IMR-90 (cell line): ENCODE results near the gene SPSB4. TPM values are rescaled to one million over a fixed set of nuclear protein-coding genes. Genes with fewer than 3 reads are reported as not detected.

Source experiments
- ATAC-seq: fragments of 200-7000 bp; cut with Tn5 transposase; 2 replicates; pipeline ENCODE4 v1.9.1; 2020; ENCODE audit warnings: low read depth, mild to moderate bottlenecking, moderate library complexity
- BruUV-seq: library from RNA; stranded (reverse); fragments of 400-500 nt; replicated peaks from 2 replicates; lab custom pipeline; 2021; lab: Mats Ljungman, UMichigan
- CTCF ChIA-PET: fragments of 300-600 bp; formaldehyde crosslinking; extraction: SDS; loops from one replicate; lab custom pipeline; 2021; ENCODE audit warnings: antibody characterized with exemption; lab: Yijun Ruan, JAX
- POLR2A ChIA-PET: fragments of 300-600 bp; sonication (Branson Sonifier 250); formaldehyde crosslinking; loops from one replicate; lab custom pipeline; 2022; ENCODE audit warnings: antibody characterized with exemption; ENCODE audit not compliant: unreplicated experiment; lab: Charles Lee
- DNase-seq: peaks from one replicate; pipeline ENCODE4 v3.0.0; 2013
- H2AFZ ChIP-seq: replicated peaks from 2 replicates; pipeline ENCODE3; 2013; ENCODE audit warnings: low read length, mild to moderate bottlenecking; ENCODE audit not compliant: poor library complexity
- H2AK5ac ChIP-seq: 2 replicates; pipeline ENCODE4 v1.6.1; 2013; ENCODE audit warnings: low read depth, low read length, inconsistent platforms
- H2AK9ac ChIP-seq: replicated peaks from 2 replicates; pipeline ENCODE3; 2013; ENCODE audit warnings: mild to moderate bottlenecking, low read depth, low read length, moderate library complexity; ENCODE audit not compliant: poor library complexity
- H2BK120ac ChIP-seq: 2 replicates; pipeline ENCODE4 v1.6.1; 2013; ENCODE audit warnings: low read depth, low read length, inconsistent platforms
- H2BK15ac ChIP-seq: 3 replicates; pipeline ENCODE4 v1.6.1; 2013; ENCODE audit warnings: low read depth, low read length, inconsistent platforms
- H2BK20ac ChIP-seq: 2 replicates; pipeline ENCODE4 v1.6.1; 2013; ENCODE audit warnings: low read depth, mild to moderate bottlenecking, inconsistent platforms, low read length, moderate library complexity
- H2BK5ac ChIP-seq: 2 replicates; pipeline ENCODE4 v1.6.1; 2013; ENCODE audit warnings: mild to moderate bottlenecking, low read depth, low read length, inconsistent platforms; ENCODE audit not compliant: poor library complexity, severe bottlenecking
- H3K14ac ChIP-seq: replicated peaks from 2 replicates; pipeline ENCODE4 v1.6.1; 2013; ENCODE audit warnings: low read depth, low read length, inconsistent platforms
- H3K18ac ChIP-seq: 2 replicates; pipeline ENCODE4 v1.6.1; 2013; ENCODE audit warnings: low read depth, low read length, control low read depth
- H3K23ac ChIP-seq: 2 replicates; pipeline ENCODE4 v1.6.1; 2013; ENCODE audit warnings: low read depth, low read length, inconsistent platforms
- H3K27ac ChIP-seq: 2 replicates; pipeline ENCODE4 v1.5.1; 2013; ENCODE audit warnings: mild to moderate bottlenecking, control low read depth, low read length; ENCODE audit not compliant: insufficient read depth
- H3K27me3 ChIP-seq: 2 replicates; pipeline ENCODE4 v1.6.1; 2013; ENCODE audit warnings: low read length; ENCODE audit not compliant: control insufficient read depth, insufficient read depth
- H3K36me3 ChIP-seq: 2 replicates; pipeline ENCODE4 v1.6.1; 2013; ENCODE audit warnings: low read length, mixed read lengths; ENCODE audit not compliant: control insufficient read depth, insufficient read depth
- H3K4ac ChIP-seq: 2 replicates; pipeline ENCODE4 v1.6.1; 2013; ENCODE audit warnings: low read depth, low read length, inconsistent platforms
- H3K4me1 ChIP-seq: 2 replicates; pipeline ENCODE4 v1.6.1; 2013; ENCODE audit warnings: low read length, mixed read lengths; ENCODE audit not compliant: control insufficient read depth, insufficient read depth
- H3K4me2 ChIP-seq: 2 replicates; pipeline ENCODE4 v1.6.1; 2013; ENCODE audit warnings: low read depth, mild to moderate bottlenecking, control low read depth, low read length, moderate library complexity
- H3K4me3 ChIP-seq: 2 replicates; pipeline ENCODE4 v1.5.1; 2013; ENCODE audit warnings: low read depth, mild to moderate bottlenecking, control low read depth, low read length, moderate library complexity; ENCODE audit not compliant: insufficient read depth
- H3K56ac ChIP-seq: 2 replicates; pipeline ENCODE4 v1.6.1; 2013; ENCODE audit warnings: low read length, inconsistent platforms; ENCODE audit not compliant: insufficient read depth; ENCODE audit errors: extremely low read depth
- H3K79me1 ChIP-seq, 2 experiments: 2 replicates each; pipeline ENCODE4 v1.6.1; 2013; ENCODE audit warnings: low read length in 2 of 2, inconsistent platforms in 1 of 2, low read depth in 1 of 2
- H3K9ac ChIP-seq: 2 replicates; pipeline ENCODE4 v1.6.1; 2013; ENCODE audit warnings: low read depth, low read length, control low read depth
- H3K9me1 ChIP-seq: 2 replicates; pipeline ENCODE4 v1.6.1; 2013; ENCODE audit warnings: low read length, inconsistent platforms; ENCODE audit not compliant: insufficient read depth
- H3K9me3 ChIP-seq: 2 replicates; pipeline ENCODE4 v1.6.1; 2013; ENCODE audit warnings: low read length; ENCODE audit not compliant: control insufficient read depth, insufficient read depth
- H4K20me1 ChIP-seq: 2 replicates; pipeline ENCODE4 v1.6.1; 2013; ENCODE audit warnings: low read length, inconsistent platforms; ENCODE audit not compliant: insufficient read depth
- H4K5ac ChIP-seq: 2 replicates; pipeline ENCODE4 v1.6.1; 2013; ENCODE audit warnings: mild to moderate bottlenecking, low read depth, low read length, control low read depth
- H4K8ac ChIP-seq, 2 experiments: 2 replicates each; pipeline ENCODE4 v1.6.1; 2013; ENCODE audit warnings: low read depth in 2 of 2, low read length in 2 of 2, control low read depth in 1 of 2, inconsistent platforms in 1 of 2
- H4K91ac ChIP-seq: 2 replicates; pipeline ENCODE4 v1.6.1; 2013; ENCODE audit warnings: low read depth, low read length, inconsistent platforms; ENCODE audit not compliant: insufficient read depth
- BHLHE40 ChIP-seq: fragments of 150-350 bp; IDR thresholded peaks from 2 replicates; pipeline ENCODE4 v1.6.1; 2016; ENCODE audit warnings: mild to moderate bottlenecking, low read depth, low read length
- CHD1 ChIP-seq: IDR thresholded peaks from 2 replicates; pipeline ENCODE4 v1.6.1; 2012; ENCODE audit warnings: low read depth, low read length, improper control_type of control experiment
- CTCF ChIP-seq: conservative IDR thresholded peaks from 2 replicates; pipeline ENCODE4 v1.5.1; 2012; ENCODE audit warnings: mild to moderate bottlenecking, low read depth, low read length, improper control_type of control experiment
- FOS ChIP-seq: fragments of 150-350 bp; IDR thresholded peaks from 2 replicates; pipeline ENCODE4 v1.6.1; 2016; ENCODE audit warnings: low read depth, low read length
- MAFK ChIP-seq: IDR thresholded peaks from 2 replicates; pipeline ENCODE4 v1.6.1; 2012; ENCODE audit warnings: low read depth, low read length, improper control_type of control experiment
- MXI1 ChIP-seq: IDR thresholded peaks from 2 replicates; pipeline ENCODE4 v1.6.1; 2012; ENCODE audit warnings: low read depth, mild to moderate bottlenecking, low read length, moderate library complexity, borderline replicate concordance
- RAD21 ChIP-seq: IDR thresholded peaks from 2 replicates; pipeline ENCODE4 v1.6.1; 2012; ENCODE audit warnings: low read length, improper control_type of control experiment
- WGBS, 2 experiments: methylation state at CpG; one replicate each; pipeline versions ENCODE4 v1.1.5 to v1.1.7; 2013; ENCODE audit warnings: missing lambda C conversion rate in 2 of 2; ENCODE audit not compliant: insufficient read length in 1 of 2; ENCODE audit errors: extremely low coverage in 2 of 2; 5-methylcytosine and 5-hydroxymethylcytosine counted together
- dilution Hi-C: fragments of 300-500 bp; cut with HindIII; formaldehyde crosslinking; loops from one replicate; pipeline ENCODE4 v1.14.3; 2018; ENCODE audit warnings: low sequenced_read_pairs; ENCODE audit not compliant: unreplicated experiment
- in situ Hi-C: fragments of 300-500 bp; cut with MboI; formaldehyde crosslinking; loops from 3 replicates; pipeline ENCODE4 v1.14.3; 2019; ENCODE audit warnings: low sequenced_read_pairs, inconsistent platforms, mixed read lengths
- intact Hi-C: fragments of 100-400 bp; cut with micrococcal nuclease; formaldehyde crosslinking; loops from 2 replicates; pipeline ENCODE4 v1.10.0; 2022
- polyA plus RNA-seq, 3 experiments: library from polyadenylated mRNA; depleted of rRNA; stranded (reverse); fragments of >200 nt; gene quantifications; 2 replicates each; pipeline ENCODE4 v1.2.3, GENCODE V29; 2012; ENCODE audit warnings: low replicate concordance in 1 of 3
- total RNA-seq: library from RNA; depleted of rRNA; stranded (reverse); fragments of >200 nt; gene quantifications from 2 replicates; pipeline ENCODE4 v1.2.3, GENCODE V29; 2012

SPSB4 gene
- total and polyA plus RNA-seq, 2 of the 4 experiments (the other 2 are of a cell fraction) = not detected

DNA sequence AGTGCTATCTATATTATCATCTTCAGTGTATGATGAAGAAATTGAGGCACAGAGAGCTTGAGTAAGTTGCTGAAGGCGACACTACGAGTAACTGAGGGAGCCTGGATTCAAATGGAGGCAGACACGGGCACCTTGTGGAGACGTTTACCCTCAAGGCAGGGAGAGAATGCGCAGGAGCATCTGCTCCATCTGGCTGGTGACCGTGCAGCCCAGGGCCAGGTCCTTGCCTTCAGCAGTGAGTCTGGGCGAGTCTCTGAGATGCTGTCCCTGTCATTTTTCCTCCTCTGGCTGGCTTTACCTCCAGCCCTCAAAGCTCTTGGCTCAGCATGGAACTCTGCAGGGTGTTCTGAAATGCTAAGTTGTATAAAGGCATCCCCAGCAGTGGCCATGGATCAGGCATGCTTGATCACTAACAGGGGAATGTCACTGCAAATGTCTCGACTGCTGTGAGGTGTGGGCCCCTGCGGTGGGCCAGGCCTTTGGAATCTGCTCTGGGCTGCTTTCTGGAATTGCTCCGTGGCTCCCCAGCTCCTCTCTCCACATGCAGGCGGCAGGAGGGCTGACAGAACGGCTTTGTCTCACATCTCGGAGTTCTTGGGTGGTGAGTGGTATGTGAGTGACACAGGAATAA lies 19.7 kb downstream of the SPSB4 start:
- ATAC-seq (no peak), DNase-seq (no peak)
- H3K27me3 ChIP-seq = peaks cover 4% of the 10 kb centered on the region; the same call in 1 of the 2 replicates
- no peak overlapping the region for H3K4me3 ChIP-seq
- H3K4me2 ChIP-seq = no peak overlapping the region
- ChIA-PET CTCF (no interaction called here), POLR2A (no interaction called here)
- H4K91ac ChIP-seq = no peak overlapping the region
- no peak overlapping the region for H2BK120ac ChIP-seq
- no peak overlapping the region for H2BK15ac ChIP-seq
- in situ Hi-C loops (no loop called here), dilution Hi-C loops (no loop called here), intact Hi-C loops (no loop called here)
- H3K4me1 ChIP-seq = no peaks in the 10 kb centered on the region
- H3K36me3 ChIP-seq = no peaks in the 10 kb centered on the region
- H2AK5ac ChIP-seq = no peak overlapping the region
- H3K18ac ChIP-seq = no peak overlapping the region
- no peak overlapping the region for H2AK9ac ChIP-seq
- H2BK5ac ChIP-seq = no peak overlapping the region
- no peaks in the 10 kb centered on the region for H3K79me1 ChIP-seq
- no peak overlapping the region for H4K8ac ChIP-seq
- H3K23ac ChIP-seq = no peak overlapping the region
- BruUV-seq = no TSS peak
- no peaks in the 10 kb centered on the region for H3K9me3 ChIP-seq
- H4K20me1 ChIP-seq = no peaks in the 10 kb centered on the region
- H3K9me1 ChIP-seq = no peaks in the 10 kb centered on the region
- H3K56ac ChIP-seq = no peak overlapping the region
- no peak overlapping the region for H3K27ac ChIP-seq
- WGBS, 2 experiments = 57% methylated on average over 4 of the region's 13 CpGs; no CpG with 5 or more reads in 1 of the 2 experiments
- H4K5ac ChIP-seq = no peak overlapping the region
- no peak overlapping the region for H3K4ac ChIP-seq
- no peak overlapping the region for H2BK20ac ChIP-seq
- H3K9ac ChIP-seq = no peak overlapping the region
- TF ChIP-seq CHD1 = no peak
- TF ChIP-seq RAD21 = no peak
- no peak for TF ChIP-seq BHLHE40
- no peak for TF ChIP-seq FOS
- no peak for TF ChIP-seq CTCF
- TF ChIP-seq MXI1 = no peak
- no peak for TF ChIP-seq MAFK
- H2AFZ ChIP-seq = no peak overlapping the region
- H3K14ac ChIP-seq = no peak overlapping the region
